Amniotic epithelial cell (primary cell): ENCODE results near the gene ENTR1.
"Not testable (repeated sequence)": the region's sequence is repeated elsewhere in the genome, so short reads cannot be mapped to it uniquely, and the experiment has no call there.

ENCODE experiments used
- DNase-seq: peaks from one replicate; pipeline ENCODE4 v3.0.0-alpha.2; 2010; ENCODE audit warnings: low read depth

Gene ENTR1

DNA sequence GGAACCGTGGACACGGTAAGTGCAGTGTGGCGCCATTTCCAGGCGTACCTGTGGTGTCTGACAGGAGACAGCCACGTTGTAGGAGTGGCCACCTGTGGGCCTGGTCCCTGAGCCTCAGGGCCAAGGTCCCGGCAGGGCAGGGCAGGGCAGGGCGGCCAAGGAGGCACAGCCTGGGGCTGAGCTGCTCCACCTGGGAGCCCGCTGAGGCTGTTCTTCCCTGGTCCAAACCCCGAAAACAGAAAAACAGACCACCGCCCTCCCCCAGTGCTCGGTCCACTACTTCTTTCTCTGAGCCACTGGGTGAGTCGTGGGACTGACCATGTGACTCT, 8.6 kb upstream of the ENTR1 start:
- DNase-seq, result no peak

DNA sequence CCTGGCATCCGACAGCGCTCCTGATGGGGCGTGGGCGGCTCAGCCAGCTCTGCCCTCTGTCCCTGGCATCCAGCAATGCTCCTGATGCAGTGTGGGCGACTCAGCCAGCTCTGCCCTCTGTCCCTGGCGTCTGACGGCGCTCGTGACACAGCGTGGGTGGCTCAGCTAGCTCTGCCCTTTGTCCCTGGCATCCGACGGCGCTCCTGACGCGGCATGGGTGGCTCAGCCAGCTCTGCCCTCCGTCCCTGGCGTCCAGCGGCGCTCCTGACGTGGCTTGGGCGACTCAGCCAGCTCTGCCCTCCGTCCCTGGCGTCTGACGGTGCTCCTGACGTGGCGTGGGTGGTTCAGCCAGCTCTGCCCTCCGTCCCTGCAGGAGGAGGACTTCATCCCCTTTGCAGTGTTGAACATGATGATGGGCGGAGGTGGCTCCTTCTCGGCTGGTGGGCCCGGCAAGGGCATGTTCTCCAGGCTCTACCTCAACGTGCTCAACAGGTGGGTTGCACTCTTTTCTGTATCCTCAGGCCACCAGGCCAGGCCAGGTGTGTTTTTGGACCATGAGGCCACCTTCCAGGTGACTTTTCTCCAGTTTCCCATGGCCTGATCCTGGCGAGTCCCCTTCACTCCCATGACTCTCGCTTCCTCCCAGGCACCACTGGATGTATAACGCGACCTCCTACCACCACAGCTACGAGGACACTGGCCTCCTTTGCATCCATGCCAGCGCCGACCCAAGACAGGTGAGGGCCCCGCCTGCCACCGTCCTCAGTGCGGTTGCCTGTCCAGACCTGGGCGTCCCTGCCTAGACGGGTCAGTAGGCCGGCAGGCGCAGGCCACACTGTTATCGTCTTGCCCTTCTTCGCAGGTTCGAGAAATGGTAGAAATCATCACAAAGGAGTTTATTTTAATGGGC, 8.0 kb upstream of the ENTR1 start:
- no peak for DNase-seq

DNA sequence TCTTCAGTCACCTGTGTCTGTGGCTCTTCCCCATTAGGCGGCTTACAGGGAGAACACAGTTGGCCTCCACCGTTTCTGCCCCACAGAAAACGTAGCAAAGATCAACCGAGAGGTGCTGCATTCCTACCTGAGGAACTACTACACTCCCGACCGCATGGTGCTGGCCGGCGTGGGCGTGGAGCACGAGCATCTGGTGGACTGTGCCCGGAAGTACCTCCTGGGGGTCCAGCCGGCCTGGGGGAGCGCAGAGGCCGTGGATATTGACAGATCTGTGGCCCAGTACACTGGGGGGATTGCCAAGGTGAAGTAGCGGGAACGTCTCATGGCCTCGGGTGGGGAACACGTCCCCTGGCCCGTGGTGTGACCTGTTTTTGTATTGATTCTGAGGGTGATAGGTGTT, 6.5 kb upstream of the ENTR1 start:
- no peak for DNase-seq

DNA sequence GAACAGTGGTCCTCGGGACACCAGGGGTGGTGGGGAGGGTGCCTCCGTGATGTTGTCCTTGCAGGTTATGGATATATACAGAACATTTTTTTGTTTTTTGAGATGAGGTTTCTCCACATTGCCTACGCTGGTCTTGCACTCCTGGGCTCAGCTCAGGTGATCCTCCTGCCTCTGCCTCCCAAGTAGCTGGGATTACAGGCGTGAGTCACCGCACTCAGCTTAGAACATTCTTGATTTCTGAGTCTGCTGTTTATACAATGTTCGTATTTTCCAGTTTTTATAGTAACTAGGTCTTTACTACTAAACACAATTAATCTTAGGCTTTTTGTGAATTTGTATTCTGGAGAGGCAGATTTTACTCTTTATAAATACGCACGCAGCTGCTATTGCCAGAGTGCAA, 6.0 kb upstream of the ENTR1 start:
- DNase-seq, result peak; percentile 48

DNA sequence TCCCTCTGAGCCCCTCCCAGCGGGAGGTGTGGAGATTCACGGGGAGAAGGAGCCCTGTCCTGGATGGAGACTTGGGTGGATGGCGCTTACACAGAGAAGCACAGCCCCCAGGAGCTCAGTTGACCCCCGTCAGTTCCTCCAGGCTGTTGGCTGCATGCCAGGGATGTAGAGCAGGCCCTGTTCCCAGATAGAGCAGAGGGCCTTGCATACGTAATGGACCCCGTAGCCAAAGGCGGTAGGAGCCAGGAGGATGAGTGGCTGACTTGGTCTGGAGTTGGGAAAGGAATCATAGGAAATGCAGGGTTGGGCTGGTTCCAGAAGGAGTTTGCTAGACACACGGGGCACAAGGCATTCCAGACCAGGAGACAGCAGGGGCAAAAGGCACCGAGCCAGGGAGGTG, 2.5 kb upstream of the ENTR1 start:
- no peak for DNase-seq

DNA sequence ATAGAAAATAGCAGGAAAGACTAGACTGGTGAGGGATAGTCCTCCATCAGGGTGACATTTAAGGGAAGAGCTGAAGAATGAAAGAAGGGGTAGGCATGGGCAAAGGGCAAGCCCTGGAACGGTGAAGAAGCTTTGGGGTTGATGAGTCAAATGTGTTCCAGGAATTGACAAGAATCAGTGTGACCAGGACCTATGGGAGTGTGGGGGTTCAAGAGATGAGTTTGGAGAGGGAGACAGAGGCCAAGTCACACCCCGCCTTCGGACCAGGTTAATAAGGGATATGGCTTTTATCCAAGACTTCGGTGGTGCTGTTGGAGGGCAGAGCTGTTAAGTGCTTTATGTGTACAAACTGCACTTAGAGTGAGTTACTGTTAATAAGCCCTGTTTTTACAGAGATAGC, 964 bp upstream of the ENTR1 start:
- no peak for DNase-seq

DNA sequence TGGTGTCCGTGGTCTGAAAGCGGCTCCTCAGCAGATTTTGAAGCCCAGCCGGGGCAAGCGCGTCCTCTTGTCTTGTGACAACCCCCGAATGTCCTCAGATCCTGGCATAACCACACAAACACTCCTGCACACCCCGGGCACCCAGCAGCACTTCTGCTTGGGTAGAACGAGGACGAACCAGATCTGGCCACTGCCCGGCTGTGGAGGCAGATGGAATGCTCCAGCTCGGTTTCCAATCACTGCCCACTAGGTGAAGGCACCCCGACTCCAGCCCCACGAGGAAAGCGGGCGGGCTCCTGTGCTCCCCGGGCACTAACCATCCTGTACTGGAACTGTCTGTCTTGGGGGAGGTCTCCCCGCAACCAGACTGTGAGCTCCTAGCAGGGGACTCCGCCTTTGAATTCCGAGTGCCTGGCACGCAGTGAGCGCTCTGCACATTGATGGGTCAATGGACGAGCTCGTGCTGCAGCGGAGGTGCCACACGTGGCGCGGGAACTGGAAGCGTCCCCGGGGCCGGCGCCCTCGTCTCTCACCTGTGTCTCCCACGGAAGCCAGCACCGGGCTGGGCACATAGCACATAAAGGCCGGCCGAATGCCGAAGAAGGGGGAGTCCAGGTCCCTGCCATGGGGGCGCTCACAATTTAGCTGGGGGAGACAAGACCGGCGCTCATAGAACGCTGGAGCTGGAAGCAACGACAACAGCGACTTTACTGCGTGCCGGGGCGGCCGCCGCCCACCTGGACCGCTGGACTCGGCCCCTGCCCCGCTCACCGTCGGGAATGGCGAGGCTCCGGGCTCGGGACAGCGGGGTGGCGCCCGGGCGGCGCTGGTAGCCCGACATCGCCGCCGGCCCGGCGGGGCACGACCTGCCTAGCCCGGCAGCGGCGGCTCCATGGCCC, 608 bp downstream of the ENTR1 start:
- peak; percentile 45 for DNase-seq

DNA sequence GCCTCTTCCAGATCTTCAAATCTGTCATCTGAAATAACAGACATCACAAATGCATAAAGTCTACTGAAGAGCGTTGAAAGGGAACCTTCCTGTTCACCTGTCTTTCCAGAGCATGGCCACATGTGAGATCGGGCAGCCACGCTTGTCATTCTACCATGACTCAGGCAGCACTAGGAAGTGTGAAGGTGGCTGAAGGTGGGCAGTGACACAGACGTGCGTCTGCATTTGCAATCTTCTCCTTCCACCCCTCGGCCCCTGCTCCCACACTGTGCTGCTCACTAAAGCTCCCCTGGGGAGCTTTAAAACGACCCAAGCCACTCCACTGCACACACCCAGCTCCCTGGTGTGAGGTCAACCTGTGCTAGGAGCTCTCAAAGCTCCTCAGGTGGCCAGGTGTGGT, 2.5 kb downstream of the ENTR1 start:
- DNase-seq, result no peak

DNA sequence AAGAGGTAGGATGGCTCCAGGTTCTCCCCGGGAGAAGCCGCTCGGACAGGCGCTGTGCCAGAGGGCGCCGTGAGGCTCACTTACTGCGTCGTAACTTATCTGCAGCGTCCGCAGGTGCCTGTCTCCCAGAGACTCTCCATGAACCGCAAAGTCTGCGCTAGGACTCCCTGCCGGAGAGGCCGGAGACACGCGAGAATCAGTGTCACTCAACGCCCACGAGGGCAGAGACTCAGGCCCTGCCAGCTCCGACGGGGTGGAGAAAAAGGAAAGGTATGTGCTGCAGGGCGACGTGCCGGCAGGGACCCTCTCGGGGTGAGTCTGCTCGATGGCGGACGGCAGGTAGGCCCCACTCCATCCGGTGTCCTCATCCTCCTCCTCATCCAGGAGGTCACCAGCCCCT, 3.4 kb downstream of the ENTR1 start:
- DNase-seq, result not testable (repeated sequence)

DNA sequence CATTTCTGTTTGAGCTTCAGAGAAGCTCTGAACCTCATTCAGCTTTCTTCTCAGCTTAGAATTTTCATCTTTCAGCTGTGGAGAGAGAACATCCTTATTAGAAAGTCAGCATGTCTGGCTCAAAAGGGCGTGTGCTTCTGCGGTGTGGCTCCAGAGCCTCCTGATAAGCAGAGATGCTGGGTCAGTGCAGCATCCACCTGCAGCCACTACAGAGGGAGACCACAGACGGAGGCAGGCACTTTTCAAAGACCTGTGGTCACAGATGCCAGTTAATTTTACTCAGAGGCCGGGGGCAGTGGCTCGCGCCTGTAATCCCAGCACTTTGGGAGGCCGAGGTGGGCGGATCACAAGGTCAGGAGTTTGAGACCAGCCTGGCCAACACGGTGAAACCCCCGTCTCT, 4.5 kb downstream of the ENTR1 start:
- DNase-seq, result not testable (repeated sequence)

DNA sequence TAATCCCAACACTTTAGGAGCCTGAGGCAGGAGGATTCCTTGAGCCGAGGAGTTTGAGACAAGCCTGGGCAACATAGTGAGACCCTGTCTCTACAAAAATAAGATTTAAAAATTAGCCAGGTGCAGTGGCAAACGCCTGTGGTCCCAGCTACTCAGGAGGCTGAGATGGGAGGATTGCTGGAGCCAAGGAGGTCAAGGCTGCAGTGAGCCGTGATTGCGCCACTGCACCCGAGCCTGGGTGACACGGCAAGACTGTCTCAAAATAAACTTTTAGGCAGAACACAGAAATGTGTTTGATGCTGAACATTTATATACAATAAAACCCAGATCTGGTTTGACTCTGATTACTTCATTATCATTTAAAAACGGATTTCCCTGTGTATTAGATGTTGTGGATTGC, 4.9 kb downstream of the ENTR1 start:
- DNase-seq, result no peak

DNA sequence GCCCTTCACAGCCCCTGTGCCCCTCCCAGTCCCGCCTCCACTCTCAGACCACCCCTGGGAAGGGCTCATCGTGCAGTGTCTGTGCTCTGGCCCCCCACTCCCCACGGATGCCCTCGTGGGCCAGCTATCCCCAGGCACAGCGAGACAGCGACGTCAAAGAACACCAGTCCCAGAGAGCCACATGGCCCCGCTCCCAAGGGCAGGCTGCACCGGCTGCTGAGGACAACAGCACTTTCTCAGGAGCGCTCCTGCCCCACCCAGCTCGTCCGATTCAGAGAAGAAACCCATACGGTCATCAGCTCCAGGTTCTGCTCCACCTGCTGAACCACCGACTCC, 5.6 kb downstream of the ENTR1 start:
- no peak for DNase-seq

DNA sequence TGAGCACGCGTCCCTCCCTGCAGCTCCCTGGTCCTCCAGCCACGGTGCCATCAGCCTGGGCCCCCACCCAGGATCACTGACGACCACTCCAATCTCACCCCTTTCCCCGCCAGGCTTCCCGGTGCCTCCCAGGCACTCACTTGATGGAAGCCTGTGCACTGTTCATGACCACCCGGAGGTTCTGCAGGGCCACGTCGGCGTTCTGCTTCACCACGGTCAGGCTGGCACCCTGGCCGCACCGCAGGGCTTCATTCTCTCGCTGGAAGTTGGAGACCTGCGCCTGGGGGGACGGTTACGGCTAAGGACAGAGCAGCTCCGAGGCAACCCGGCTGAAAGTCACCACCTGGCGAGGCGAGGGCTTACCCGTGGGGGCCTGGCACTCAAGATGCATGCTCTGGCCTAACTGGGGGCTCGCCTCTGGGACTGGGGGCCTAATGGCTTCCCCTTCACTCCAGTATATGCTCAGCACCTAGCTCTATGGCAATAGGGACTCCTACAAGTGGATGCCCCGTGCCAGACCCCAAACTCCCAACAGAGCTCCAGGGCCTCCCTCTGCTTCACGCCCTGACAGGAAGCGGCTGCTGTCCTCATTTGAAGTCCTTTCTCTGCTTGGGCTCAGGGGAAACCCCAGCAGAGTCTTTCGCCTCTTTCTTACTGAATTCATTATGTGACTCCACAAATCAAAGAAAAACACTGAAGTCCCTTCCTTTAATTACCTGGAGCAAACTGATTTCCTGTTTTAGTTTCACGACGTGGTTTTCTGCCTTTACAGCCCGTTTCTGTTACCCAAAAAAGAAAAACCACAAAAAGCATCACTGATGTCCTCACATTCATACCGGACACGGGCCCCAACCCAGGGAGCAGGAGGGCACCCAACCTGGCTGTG, 6.3 kb downstream of the ENTR1 start:
- DNase-seq, result no peak

DNA sequence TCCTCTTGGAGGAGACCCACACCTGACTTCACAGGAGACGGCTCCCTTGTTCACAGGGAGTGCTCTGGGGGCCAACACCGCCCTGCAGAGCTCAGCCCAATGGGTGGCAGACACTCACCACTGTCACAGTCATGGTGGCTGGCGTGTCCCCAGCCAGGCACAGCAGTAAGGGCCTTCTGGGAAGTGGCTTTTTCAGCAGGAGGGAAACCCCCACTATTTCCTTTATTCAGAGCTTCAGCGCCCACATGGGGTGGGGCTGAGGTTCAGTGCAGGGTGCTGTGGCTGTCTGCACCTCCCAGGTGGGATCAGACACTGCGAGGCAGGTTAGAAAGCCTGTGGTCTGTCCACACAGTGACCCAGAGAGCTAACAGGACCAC, 6.9 kb downstream of the ENTR1 start:
- DNase-seq, result no peak

DNA sequence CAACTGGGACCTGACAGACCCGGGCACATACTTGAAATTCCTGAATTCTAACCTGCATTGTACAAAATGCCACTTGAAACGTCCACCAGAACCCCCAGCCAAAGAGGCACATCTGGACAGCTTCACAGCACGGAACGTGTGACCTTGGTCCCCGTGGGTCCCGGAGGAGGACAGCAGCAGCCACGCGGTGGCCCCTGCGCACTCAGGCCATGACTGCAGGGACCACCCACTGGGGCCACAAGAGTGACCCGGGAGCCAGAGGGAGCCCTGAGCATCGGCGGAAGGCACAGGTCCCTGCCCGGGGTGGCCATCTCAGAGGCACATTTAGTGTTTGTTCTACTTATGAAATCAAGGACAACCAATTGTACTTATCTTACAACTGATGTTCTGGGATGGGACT, 8.3 kb downstream of the ENTR1 start:
- no peak for DNase-seq

DNA sequence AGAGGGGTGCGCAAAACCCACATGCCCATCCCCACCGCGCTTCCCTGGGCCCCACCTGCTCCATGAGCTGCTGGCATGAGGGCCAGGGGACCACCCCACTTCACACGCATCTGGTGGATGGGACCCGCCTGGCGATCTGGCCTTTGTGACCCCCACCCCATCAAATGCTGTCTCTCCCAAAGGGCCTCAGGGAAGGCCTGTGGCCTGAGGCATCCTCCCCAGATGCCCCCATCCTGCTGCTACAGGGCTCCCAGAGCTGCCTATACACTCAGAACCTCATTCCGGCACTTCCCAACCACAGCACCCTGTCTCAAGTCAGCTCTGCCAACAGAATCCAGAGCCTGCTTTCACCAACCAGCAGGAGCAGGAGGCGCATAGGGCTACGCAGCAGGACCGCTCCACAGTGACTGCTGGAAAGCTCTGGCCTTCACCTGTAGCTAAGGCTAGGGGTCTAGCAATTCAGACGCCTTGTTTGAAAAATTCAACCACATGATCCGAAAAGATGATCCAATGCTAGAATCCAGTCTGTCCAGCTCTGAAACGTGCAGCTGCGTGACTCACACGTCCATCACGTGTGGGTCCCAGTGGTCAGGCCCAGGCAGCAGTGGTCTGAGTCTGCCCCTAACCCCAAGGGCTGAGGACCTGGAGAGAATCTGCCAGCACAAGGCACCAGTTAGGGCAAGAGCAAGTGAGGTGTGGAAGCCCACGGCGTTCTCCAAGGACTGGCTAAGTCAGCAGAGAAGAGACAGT, 9.1 kb downstream of the ENTR1 start:
- peak; percentile 14 for DNase-seq

DNA sequence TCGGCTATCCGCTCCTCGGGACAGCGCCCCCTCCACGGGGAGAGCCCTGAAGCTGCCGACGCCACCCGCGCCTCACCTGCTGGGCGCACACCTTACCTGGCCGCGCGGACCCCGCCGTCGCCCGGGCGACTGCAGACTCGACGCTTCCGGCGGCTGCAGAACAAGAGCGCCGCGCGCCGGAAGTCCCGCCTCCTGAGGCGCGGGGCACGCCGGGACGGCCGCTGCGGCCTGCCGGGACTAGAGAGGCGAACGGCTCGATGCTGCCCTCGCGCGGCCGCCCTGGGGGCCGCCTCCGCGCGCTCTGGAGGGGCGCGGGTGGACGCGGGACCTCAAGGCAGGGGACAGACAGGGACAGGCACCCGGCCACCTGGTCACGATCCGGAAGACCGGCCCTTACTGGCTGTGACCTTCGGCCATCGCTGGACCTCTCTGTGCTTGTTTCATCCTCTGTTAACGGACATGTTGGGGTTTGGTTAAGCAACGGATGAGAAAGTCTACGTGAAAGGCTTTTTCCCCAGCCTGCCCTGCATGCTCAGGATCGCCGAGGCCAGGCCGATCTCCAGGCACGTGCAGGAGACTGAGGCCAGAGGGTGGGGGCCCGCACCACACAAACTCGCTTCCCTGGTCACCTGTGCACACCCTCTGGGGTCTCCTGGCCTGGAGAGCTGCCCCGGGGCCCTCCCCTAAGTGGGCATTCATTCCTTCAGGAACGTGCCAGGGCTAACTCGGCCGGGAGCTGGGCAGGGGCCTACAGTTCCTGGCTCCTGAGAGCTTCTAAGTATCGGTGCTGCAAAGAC, 10.2 kb downstream of the ENTR1 start, which contains the start of gene SNAPC4:
TSS of gene SNAPC4 (minus strand) at position 133 of the 797 bp plus-strand sequence. CDS start 1,742 bp downstream, outside the sequence.
- peak; percentile 66 for DNase-seq

DNA sequence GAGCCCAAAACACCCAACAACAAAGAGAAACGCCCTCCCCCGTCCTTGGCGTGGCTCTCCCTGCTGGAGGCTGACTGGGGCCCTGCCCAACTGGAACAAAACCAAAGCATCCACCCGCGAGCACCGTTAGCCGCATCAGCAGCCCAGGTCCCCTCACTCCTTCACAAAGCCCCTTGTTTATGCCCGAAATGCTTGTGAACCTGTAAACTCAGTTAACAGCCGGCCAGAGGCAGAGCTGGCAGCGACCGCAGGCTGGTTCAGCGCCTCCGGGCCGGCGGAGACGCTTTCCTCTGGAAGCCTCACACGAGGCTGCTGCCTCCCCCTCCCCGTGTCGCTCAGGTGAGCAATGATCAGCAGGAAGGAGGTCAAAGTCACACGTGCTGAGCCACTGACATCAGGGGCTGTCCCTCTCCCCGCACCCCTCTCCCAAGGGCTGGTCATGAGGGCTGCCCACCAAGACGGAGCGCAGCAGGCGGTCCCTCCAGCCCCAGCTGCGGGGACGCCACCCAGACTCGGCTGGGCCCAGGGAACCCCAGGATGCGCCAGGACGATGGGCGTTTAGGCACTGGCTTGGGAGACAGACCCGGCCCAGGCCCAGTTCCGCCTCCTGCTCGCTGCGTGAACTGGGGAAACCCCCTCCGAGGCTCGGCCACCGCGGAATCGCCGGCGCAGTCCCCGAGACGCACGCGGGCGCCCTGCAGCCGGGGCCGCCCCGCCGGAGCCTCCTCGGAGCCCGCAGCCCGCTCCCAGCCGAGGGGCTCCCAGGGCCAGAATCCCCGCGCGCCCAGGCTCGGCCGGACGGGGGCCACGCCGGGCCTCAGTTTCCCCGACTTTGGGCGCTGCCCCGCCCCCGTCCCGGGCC, 11.0 kb downstream of the ENTR1 start:
- DNase-seq, result no peak

DNA sequence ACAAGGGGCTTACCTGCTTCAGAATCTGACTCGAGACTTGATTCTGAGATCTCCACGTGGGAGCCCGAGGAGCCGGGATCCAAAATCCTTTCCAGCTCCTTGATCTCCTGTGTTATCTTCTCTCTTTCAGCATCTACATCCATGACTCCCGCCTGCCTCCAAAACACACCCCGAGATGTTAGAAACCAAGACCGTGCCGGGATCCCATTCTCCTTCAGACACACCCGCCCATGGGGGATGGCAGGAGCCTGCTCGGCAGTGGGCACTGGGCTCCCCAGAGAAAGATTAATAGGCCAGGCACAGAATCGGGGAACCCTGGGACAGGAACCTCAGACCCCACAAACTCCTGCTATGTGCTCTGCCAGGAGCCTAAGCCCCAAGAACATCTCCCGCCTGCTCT, 12.1 kb downstream of the ENTR1 start:
- DNase-seq, result no peak

DNA sequence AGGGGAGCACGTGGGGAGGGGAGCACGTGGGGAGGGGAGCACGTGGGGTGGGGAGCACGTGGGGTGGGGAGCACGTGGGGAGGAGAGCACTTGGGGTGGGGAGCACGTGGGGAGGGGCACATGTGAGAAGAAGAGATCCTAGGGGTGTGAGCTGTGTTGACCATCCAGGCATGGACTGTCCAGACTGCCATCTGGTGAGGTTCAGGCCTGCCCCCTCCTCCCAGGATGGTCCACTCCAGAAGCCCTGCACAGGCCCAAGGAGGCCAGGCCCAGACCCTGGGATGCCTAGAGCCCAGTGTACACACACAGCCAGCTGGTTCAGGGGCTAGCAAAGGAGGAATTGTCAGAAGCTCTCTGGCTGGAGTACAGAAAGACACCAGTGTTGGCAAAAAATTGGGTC, 12.8 kb downstream of the ENTR1 start:
- DNase-seq, result no peak
